ENCODE measurements around the gene GATA2.

The GATA2 gene

DNA sequence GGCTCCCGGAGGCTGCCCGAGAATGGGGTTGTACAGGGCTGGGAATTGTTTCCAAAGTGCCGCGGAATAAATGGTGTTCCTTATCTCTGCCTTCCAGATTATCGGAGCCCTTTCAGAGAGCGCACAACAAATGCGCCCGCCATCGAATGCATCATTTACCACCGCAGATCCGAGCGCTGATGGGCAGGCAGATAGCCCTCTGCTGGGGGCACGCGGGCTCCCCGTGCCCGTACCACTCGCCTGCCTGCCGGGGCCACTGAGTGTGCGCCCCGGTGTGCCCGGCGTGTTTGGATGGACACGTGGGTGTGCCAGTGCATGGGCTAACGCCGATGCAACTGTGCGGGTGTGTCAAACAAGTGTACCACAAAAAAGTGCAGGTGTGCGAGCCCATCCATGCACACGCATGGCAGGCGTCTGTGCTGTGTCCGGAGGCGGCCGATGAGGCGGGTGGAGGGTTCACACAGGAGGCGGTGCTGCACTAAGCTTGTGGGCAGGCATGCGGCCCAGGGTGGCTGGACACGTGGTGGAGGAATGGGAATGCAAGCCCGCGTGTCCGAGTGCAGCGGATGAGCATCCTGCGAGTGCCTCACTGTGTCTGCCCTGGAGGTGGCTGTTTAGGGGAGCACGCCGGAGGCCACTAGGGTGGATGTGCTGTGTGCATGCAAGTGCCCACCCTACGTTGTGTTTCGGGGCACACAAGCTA is 3.8 kb upstream of the GATA2 start:
- peaks cover 25% of the 10 kb centered on the region for H3K4me1 Mint-ChIP-seq (ENCODE audit: low read depth)
- no peak overlapping the region for H3K27ac Mint-ChIP-seq
- H3K27me3 Mint-ChIP-seq, result peaks cover 72% of the 10 kb centered on the region
- peak overlapping the region; percentile 67 for H3K4me3 Mint-ChIP-seq
- no peaks in the 10 kb centered on the region for H3K36me3 Mint-ChIP-seq (ENCODE audit: low read depth)
- intact Hi-C loops (cut with micrococcal nuclease), result loop anchor here (2.0 to 10.0 kb wide), 2 partner anchors 70 to 88 kb away; no protein-coding TSS in a partner anchor
- no peaks in the 10 kb centered on the region for H3K9me3 Mint-ChIP-seq

DNA sequence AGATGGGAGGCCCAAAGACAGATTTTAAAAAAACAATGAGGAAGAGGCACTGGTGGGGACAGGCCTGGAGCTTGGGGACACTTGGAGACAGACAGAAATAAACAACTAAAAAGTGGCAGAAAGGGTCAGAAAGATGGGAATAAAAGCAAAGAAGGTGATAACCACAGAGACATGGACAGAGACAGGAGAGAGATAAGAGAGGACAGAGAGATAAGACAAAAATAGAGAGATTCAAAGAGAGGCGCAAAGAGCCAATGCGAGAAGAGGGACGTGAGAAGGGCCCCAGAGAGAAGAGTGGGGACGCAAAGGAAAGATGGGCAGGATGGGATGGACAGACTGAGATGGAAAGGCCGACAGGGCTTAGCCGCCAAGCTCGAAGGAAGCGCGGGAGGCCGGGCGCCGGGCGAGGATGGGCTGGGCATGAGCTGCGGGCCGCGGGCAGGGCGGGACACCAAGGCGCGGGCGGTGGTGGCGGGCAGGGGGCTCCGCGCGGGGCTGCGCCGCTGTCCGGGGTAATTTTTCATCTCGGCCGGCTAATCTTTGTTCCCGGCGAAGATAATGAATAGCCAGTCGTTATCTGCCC is 3.1 kb upstream of the GATA2 start:
- intact Hi-C loops (cut with micrococcal nuclease), result loop anchor here (2.0 to 10.0 kb wide), 2 partner anchors 69 to 89 kb away; no protein-coding TSS in a partner anchor
- Mint-ChIP-seq H3K27ac (no peak overlapping the region), H3K4me1 (ENCODE audit: low read depth) (peaks cover 27% of the 10 kb centered on the region), H3K4me3 (no peak overlapping the region), H3K36me3 (ENCODE audit: low read depth) (no peaks in the 10 kb centered on the region), H3K9me3 (no peaks in the 10 kb centered on the region), H3K27me3 (peaks cover 79% of the 10 kb centered on the region)

DNA sequence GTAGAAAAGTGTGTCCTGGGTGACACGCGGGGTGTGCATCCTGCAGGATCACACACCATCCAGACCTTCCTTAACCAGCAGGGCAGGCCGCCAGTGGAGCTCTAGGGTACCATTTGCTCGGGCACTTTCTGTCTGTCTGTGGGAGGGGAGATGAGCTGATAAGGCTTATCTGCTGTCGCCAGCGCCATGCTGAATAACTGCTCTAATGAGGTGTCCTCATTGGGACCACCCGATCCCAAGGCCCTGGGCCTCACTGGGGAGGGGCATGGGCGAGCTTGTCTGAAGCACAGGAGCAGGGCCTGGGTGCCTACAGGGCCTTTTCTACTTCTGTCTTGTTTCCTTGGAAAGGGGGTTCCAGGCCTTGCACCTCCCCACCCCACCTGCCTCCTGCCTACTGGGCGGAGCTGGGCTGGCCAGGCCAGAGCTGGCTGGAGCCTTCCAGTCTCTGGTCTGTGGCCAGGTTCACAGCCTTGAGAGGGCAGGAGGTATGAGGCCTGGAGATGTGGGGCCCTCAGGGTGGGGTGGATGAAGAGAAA is 2.5 kb upstream of the GATA2 start:
- Mint-ChIP-seq H3K4me1 (ENCODE audit: low read depth) (peaks cover 27% of the 10 kb centered on the region), H3K4me3 (no peak overlapping the region), H3K36me3 (ENCODE audit: low read depth) (no peaks in the 10 kb centered on the region), H3K9me3 (no peaks in the 10 kb centered on the region), H3K27ac (no peak overlapping the region), H3K27me3 (peaks cover 85% of the 10 kb centered on the region)
- intact Hi-C loops (cut with micrococcal nuclease), result loop anchor here (10.0 kb wide), 1 partner anchor 89 kb away; no protein-coding TSS in a partner anchor

GRCh38 chr3:128494367-128494650 is 1.3 kb upstream of the GATA2 start:
- Mint-ChIP-seq H3K9me3 (no peaks in the 10 kb centered on the region), H3K27ac (no peak overlapping the region), H3K27me3 (peaks cover 90% of the 10 kb centered on the region), H3K4me1 (ENCODE audit: low read depth) (peaks cover 37% of the 10 kb centered on the region), H3K4me3 (no peak overlapping the region), H3K36me3 (ENCODE audit: low read depth) (no peaks in the 10 kb centered on the region)
- intact Hi-C loops (cut with micrococcal nuclease), result loop anchor here (10.0 kb wide), 1 partner anchor 90 kb away; no protein-coding TSS in a partner anchor

DNA sequence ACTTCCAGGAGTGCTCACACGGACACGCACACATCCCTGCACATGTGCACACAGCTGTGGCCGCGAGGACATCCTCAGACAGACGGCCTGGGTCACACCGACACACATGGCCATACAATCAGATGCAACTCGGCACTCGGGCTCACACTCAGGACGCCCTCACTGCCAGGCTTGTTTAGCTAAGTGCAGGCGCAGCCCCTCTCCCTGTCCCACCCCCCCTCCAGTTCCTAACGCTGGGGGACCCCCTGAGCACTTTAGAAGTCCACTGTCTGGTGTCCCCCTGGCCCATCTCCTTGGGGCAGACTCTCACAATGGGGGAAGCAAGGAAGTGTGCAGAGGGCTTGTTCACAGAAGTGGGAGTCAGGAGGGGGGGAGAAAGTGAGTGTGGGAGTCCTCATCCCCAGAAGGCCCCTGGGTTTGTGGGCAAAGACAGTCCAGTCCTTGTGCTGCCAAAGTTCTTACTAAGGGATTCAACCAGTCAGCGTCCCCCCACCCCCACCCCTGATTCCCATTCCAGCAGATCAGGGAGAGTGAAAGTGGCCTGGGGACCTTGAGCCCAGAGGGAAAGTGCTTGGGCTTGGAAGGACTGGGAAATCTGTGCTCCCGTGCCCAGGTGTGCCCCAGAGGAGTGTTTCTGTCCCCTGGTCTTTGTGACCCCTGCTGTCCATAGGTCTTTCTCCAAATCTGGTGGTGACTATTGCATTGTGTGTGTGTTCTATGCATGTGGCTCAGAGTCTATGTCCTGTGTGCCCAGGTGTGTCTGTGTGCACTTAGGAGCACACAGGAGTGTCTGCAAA is 767 bp upstream of the GATA2 start:
- Mint-ChIP-seq H3K4me1 (ENCODE audit: low read depth) (peaks cover 38% of the 10 kb centered on the region), H3K36me3 (ENCODE audit: low read depth) (no peaks in the 10 kb centered on the region), H3K27ac (no peak overlapping the region), H3K9me3 (no peaks in the 10 kb centered on the region), H3K27me3 (peaks cover 91% of the 10 kb centered on the region), H3K4me3 (no peak overlapping the region)
- intact Hi-C loops (cut with micrococcal nuclease), result loop anchor here (10.0 kb wide), 1 partner anchor 91 kb away; no protein-coding TSS in a partner anchor

GRCh38 chr3:128491941-128492670 is 895 bp downstream of the GATA2 start:
- Mint-ChIP-seq H3K9me3 (no peaks in the 10 kb centered on the region), H3K4me3 (no peak overlapping the region), H3K27me3 (peaks cover 93% of the 10 kb centered on the region), H3K36me3 (ENCODE audit: low read depth) (no peaks in the 10 kb centered on the region), H3K27ac (no peak overlapping the region), H3K4me1 (ENCODE audit: low read depth) (peaks cover 41% of the 10 kb centered on the region)
- intact Hi-C loops (cut with micrococcal nuclease), result loop anchor here (10.0 kb wide), 1 partner anchor 93 kb away; no protein-coding TSS in a partner anchor

- intact Hi-C loops (cut with micrococcal nuclease), result loop anchor here (10.0 kb wide), 1 partner anchor 93 kb away; no protein-coding TSS in a partner anchor
- no peak overlapping the region for H3K4me3 Mint-ChIP-seq
- no peak overlapping the region for H3K27ac Mint-ChIP-seq
- H3K27me3 Mint-ChIP-seq, result peaks cover 93% of the 10 kb centered on the region
- peaks cover 42% of the 10 kb centered on the region for H3K4me1 Mint-ChIP-seq (ENCODE audit: low read depth)
- no peaks in the 10 kb centered on the region for H3K36me3 Mint-ChIP-seq (ENCODE audit: low read depth)
- no peaks in the 10 kb centered on the region for H3K9me3 Mint-ChIP-seq
These were observed 1.4 kb downstream of the GATA2 start for GRCh38 chr3:128491691-128491940.

- intact Hi-C loops (cut with micrococcal nuclease), result loop anchor here (10.0 kb wide), 1 partner anchor 94 kb away; no protein-coding TSS in a partner anchor
These were observed 1.9 kb downstream of the GATA2 start for GRCh38 chr3:128490915-128491690.

GRCh38 chr3:128490650-128490914 is 2.4 kb downstream of the GATA2 start:
- Mint-ChIP-seq H3K9me3 (no peaks in the 10 kb centered on the region), H3K27ac (no peak overlapping the region), H3K4me3 (no peak overlapping the region), H3K4me1 (ENCODE audit: low read depth) (peaks cover 49% of the 10 kb centered on the region), H3K36me3 (ENCODE audit: low read depth) (no peaks in the 10 kb centered on the region), H3K27me3 (peaks cover 96% of the 10 kb centered on the region)
- intact Hi-C loops (cut with micrococcal nuclease), result loop anchor here (10.0 kb wide), 1 partner anchor 94 kb away; no protein-coding TSS in a partner anchor

More at GRCh38 chr3:128490915-128491690, 1.9 kb downstream of the GATA2 start:
- peaks cover 96% of the 10 kb centered on the region for H3K27me3 Mint-ChIP-seq
- peaks cover 47% of the 10 kb centered on the region for H3K4me1 Mint-ChIP-seq (ENCODE audit: low read depth)
- no peaks in the 10 kb centered on the region for H3K9me3 Mint-ChIP-seq
- H3K4me3 Mint-ChIP-seq, result no peak overlapping the region
- no peak overlapping the region for H3K27ac Mint-ChIP-seq
- no peaks in the 10 kb centered on the region for H3K36me3 Mint-ChIP-seq (ENCODE audit: low read depth)

- Mint-ChIP-seq H3K9me3 (no peaks in the 10 kb centered on the region), H3K4me1 (ENCODE audit: low read depth) (peaks cover 49% of the 10 kb centered on the region), H3K4me3 (peak overlapping the region; percentile 70), H3K36me3 (ENCODE audit: low read depth) (no peaks in the 10 kb centered on the region), H3K27ac (no peak overlapping the region), H3K27me3 (peaks cover 96% of the 10 kb centered on the region)
- intact Hi-C loops (cut with micrococcal nuclease), result loop anchor here (10.0 kb wide), 1 partner anchor 95 kb away; no protein-coding TSS in a partner anchor
These were observed 2.9 kb downstream of the GATA2 start for GRCh38 chr3:128489927-128490649.

DNA sequence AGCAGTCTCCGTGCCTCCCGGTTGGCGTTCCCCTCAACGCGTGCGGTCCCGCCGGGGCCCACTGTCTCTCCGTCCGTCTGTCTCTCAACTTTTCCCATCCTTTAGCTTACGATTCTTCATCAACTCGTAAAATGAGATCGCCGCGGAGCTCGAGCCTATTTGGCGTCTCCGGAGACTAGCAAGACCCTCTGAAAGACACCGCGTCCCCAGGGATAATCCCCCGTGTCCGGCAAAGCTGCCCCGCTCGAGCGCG is 3.4 kb downstream of the GATA2 start:
- Mint-ChIP-seq H3K4me3 (peak overlapping the region; percentile 70), H3K27me3 (peaks cover 96% of the 10 kb centered on the region), H3K27ac (no peak overlapping the region), H3K36me3 (ENCODE audit: low read depth) (no peaks in the 10 kb centered on the region), H3K4me1 (ENCODE audit: low read depth) (peaks cover 49% of the 10 kb centered on the region), H3K9me3 (no peaks in the 10 kb centered on the region)
- intact Hi-C loops (cut with micrococcal nuclease), result no loop called here

DNA sequence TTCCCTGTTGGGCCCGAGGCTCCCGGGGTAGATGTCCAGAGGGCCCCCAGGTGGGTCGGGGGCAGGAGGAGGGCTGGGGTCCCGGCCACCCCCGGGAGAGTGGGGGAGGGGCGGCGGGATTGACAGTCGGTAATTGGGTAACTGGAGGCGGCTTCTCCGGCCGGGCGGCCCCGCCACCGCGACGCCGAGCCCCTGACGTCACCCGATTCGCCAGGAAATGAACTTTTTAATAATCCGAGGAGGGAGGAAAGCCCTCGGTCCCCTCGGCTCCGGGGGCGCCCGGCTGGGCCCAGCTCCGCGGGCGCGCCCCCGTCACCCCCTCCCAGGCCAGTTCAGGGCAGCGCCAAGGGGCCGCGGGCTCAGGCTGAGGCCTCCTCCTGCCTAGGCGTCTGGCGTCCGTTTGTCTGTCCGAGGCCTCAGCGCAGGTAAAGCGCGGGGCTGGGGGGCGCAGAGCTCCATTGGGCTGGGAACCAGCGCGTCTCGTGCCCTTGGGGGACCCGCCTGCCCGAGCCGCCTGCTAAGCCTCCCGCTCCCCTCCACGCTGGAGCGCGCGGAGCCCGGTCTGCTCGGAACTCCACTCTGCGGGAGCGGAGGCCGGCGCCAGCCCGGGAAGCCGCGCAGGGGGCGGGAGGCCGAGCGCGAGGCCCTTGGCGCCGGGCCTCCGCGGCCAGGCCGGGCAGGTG is 3.9 kb downstream of the GATA2 start:
- H3K27me3 Mint-ChIP-seq, result peaks cover 96% of the 10 kb centered on the region
- peaks cover 54% of the 10 kb centered on the region for H3K4me1 Mint-ChIP-seq (ENCODE audit: low read depth)
- H3K27ac Mint-ChIP-seq, result no peak overlapping the region
- no peaks in the 10 kb centered on the region for H3K9me3 Mint-ChIP-seq
- H3K36me3 Mint-ChIP-seq (ENCODE audit: low read depth), result no peaks in the 10 kb centered on the region
- intact Hi-C loops (cut with micrococcal nuclease), result no loop called here
- peak overlapping the region; percentile 70 for H3K4me3 Mint-ChIP-seq
